GDM1 (cell line): Measurements from ENCODE around the gene KIRREL3.

ENCODE experiments used
- DNase-seq: peaks from one replicate; lab custom pipeline; 2025; lab: John Stamatoyannopoulos, UW

The KIRREL3 gene

GRCh38 chr11:126573325-126573978 lies 427.1 kb downstream of the KIRREL3 start:
- DNase-seq: no peak

- no peak for DNase-seq
Measured at GRCh38 chr11:126570489-126570888, 430.1 kb downstream of the KIRREL3 start.

- no peak for DNase-seq
Measured at GRCh38 chr11:126567419-126567818, 433.2 kb downstream of the KIRREL3 start.

DNA sequence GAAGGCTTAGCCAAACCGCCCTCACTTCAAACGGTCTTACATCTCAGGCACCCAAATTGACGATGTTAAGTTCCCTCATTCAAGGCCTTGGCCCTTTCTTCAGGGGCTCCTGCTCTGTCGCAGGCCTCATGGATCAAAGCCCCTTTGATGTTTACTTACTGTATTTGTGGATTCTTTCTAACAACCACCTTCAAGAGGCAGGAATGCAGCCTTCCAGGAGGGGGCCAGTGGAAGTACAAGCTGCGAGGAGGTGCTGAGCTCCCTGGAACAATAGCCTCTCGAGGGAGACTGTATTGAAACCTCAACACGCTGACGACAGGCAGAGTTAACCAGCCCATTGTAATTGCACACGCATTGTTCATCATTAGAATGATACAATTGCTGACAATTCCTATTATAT lies 436.0 kb downstream of the KIRREL3 start:
- no peak for DNase-seq

- peak; percentile 20 for DNase-seq
Measured at GRCh38 chr11:126561327-126561893, 439.2 kb downstream of the KIRREL3 start.

DNA sequence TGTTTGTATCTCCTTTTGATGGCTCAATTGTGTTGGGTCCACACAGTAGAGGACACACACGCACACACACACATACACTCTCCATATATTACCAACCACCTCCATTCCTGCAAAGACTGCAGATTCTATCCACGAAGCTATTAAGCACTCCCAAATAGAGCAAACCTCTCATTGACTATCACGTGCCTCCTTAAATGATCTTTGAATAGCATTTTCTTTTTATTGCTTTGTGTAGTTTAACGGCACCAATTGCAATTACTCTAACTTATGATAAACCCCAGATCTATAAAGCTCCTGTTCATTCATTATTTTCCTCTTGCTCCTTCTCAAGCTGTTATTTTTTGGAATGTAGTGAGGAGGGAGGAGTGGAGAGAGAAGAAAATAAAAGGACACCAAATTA lies 440.3 kb downstream of the KIRREL3 start:
- DNase-seq: no peak

DNA sequence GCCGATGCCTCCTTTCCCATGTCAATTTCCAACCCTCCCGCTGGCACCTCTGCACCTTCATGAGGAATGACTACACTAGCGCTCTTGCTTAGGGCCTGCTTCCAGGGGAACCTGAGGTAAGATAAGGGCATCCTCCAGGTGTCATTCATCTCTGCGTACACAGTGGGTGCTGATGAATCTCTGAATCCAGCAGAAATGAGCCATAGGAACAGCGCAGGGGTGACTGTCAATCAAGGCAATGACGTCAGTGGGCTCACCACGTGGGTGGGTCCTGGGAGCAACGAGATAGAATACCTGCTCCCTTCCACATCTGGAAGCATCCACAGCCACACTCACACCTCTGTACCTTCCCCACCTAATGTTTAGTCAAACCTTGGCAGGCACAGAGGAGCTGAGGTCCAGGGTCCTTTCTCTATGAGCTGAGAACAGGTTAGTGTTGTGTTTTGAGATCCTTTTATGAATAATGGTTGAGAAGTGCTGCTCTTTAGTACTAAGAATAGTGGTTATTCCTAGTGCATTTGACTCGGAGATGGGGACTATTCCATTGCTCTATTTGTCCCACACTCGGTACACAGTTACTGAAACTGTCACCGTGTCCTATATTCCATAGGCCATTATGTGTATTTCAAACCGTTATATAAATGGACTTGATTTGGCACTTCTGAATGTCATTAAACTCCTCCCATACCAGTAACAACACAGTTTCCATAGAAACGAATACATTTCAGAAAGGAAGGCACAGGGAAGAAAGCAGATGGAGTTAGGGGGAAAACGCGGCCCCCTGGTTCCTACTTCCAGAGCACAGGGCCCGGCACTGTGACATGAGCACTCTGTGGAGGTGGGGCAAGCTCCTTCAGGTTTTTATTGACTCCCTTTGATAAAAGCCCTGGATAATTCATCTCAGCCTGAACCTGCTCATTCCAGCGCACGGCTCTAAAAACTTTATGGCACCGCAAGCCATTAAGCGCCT lies 451.7 kb downstream of the KIRREL3 start:
- no peak for DNase-seq

DNA sequence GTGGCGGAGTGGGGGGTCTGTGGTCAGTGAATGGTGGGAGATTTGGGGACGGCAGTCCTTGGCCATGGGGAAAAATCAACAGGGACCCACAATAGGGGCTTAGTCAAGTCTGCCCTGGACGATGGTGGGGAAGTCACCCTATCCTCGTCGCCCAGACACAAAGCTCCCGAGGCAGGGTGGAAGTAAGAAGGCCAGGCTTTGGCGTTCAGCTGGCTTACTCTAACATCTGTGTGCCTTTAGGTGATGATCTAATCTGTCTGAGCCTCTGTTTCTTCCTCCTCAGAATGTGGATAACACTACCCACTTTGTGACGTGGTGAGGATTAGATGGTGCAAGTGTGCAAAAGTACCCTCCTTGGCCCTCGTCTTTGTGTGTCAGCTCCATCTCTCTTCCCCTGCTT lies 452.9 kb downstream of the KIRREL3 start:
- no peak for DNase-seq

- no peak for DNase-seq
Measured at GRCh38 chr11:126547161-126547560, 453.4 kb downstream of the KIRREL3 start.

- no peak for DNase-seq
Measured at GRCh38 chr11:126546694-126547093, 453.9 kb downstream of the KIRREL3 start.

GRCh38 chr11:126546191-126546590 lies 454.4 kb downstream of the KIRREL3 start:
- DNase-seq: no peak

DNA sequence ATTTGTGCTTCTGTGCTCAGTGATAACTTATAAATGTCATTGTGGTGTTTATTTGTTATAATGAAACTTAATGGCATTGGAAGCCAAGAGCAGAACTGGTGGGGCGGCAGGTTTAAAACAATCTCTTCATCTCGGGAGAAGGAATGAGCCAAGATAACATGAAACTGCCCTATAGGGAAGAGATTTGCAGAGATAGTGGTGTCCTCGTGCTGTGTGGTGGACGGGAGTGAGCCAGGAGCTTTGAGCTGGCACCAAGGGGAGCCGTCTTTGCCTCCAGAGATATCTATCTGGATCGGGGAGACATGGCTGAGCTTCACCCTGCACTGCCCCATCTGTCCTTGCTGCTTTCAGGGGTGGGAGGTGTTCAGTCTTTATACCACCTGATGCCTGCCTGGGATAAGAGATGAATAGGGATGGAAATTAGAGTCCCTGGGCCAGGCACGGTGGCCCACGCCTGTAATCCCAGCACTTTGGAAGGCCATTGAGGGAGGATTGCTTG lies 455.5 kb downstream of the KIRREL3 start:
- no peak for DNase-seq

- no peak for DNase-seq
Measured at GRCh38 chr11:126544108-126545056, 456.2 kb downstream of the KIRREL3 start.

DNA sequence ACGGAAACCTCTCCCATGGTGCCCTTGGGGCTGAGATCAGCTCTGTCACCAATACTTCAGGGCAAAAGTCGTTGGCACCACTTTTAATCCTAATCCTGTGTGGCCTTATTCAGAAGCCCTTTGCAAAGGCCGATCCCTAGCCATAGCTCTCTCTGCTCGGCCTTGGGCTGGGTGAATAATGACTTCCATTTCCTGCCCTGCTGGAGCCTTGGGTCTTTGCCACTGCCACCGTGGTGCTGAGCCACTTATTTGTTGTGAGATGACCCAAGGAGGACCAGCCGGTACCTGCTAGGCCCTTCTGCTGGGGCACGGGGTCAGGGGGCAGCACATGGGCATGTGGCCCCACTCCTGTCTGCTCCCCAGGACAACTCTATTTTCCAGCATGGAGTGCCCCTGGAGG lies 456.9 kb downstream of the KIRREL3 start:
- no peak for DNase-seq

GRCh38 chr11:126542334-126543015 lies 458.1 kb downstream of the KIRREL3 start:
- DNase-seq: no peak

DNA sequence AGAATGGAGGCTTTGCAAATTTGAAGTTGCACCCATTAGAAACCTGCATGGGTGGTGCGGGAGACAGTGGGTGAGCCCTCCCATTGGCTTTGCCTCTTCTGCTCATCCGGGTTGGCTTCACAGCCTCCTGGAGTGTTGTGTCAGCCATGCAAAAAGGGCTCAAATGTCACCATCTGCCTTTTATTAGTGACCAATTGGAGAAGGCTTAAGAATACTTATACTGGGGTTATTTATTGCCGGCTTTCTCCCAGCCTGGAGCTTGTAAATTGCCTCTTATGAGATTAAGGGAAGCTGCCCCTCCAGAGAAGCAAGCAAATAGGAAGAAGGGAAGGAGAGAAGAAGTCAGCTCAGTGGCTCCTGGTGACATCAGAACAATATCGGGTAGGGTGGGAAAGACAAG lies 462.5 kb downstream of the KIRREL3 start:
- DNase-seq: no peak

GRCh38 chr11:126537492-126537891 lies 463.1 kb downstream of the KIRREL3 start:
- no peak for DNase-seq

- DNase-seq: no peak
Measured at GRCh38 chr11:126534141-126534805, 466.3 kb downstream of the KIRREL3 start.

DNA sequence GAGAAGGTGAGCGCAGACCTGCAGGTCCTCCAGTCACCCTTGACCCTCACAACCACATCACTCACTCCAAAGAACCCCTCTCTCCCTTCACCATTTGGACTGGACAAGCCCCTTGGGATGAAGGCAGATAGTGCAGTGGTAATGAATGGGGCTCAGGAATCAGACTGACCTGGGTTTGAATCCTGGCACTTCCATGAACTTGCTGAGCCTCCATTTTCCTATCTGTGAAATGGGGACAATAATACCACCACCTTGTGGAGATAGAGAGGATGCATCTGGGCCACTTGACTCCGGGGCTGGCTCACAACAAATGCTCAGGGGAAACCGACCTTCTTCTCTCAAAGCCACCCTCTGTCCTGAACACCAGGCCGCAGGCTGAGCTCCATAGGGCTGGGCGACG lies 467.0 kb downstream of the KIRREL3 start:
- no peak for DNase-seq

DNA sequence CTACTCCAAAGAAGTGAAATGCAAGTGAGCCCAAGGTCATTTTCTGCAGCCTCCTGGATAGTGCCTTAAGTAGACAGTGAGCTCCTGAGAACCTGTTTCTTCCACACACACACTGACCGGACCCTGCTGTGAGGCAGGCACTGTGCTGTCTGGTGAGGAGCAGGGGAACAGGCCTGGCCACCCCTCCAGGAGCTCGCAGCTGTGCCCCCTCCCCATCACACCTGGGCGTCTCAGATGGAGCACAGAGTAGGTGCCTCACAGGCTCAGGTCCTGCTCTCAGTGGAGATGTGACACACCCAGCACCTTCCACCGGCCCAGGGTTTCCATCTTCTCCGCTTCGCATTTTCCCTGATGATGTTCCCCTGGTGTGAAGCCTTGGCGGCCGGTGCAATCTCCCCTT lies 470.2 kb downstream of the KIRREL3 start:
- no peak for DNase-seq
